Kidney epithelial cell (primary cell): ENCODE data around the gene PLXNB3. TPM values are rescaled to one million over a fixed set of nuclear protein-coding genes. Genes with fewer than 3 reads are reported as not detected.

Experiments used
- DNase-seq: peaks from one replicate; pipeline ENCODE4 v3.0.0-alpha.2; 2010; ENCODE audit warnings: low read depth
- H3K27me3 ChIP-seq: 2 replicates; pipeline ENCODE4 v1.6.0; 2011; ENCODE audit warnings: low read length; ENCODE audit not compliant: control insufficient read depth, insufficient read depth
- H3K36me3 ChIP-seq: 2 replicates; pipeline ENCODE4 v1.5.1; 2011; ENCODE audit warnings: low read length; ENCODE audit not compliant: control insufficient read depth, insufficient read depth
- H3K4me3 ChIP-seq: 2 replicates; pipeline ENCODE4 v1.5.1; 2011; ENCODE audit warnings: low read depth, mild to moderate bottlenecking, control low read depth, low read length
- CTCF ChIP-seq: IDR thresholded peaks from 2 replicates; pipeline ENCODE4 v1.5.1; 2011; ENCODE audit warnings: mild to moderate bottlenecking, moderate library complexity, low read length, control low read depth, inconsistent platforms; ENCODE audit not compliant: insufficient read depth, poor library complexity, severe bottlenecking
- total RNA-seq: library from RNA; depleted of rRNA; stranded (reverse); fragments of >200 nt; gene quantifications from 2 replicates; pipeline ENCODE4 v1.2.3, GENCODE V29; 2015

The PLXNB3 gene
- total RNA-seq, 1 donor from 2014 or later = 3.6 TPM

GRCh38 chrX:153735274-153735673 lies 28.8 kb upstream of the PLXNB3 start:
- TF ChIP-seq CTCF = no peak
- Histone ChIP-seq H3K27me3 (no peaks in the 10 kb centered on the region), H3K4me3 (no peak overlapping the region), H3K36me3 (no peaks in the 10 kb centered on the region)
- no peak for DNase-seq

GRCh38 chrX:153736071-153736820 lies 27.8 kb upstream of the PLXNB3 start:
- no peak for TF ChIP-seq CTCF
- H3K27me3 ChIP-seq = no peaks in the 10 kb centered on the region
- DNase-seq = no peak

GRCh38 chrX:153736871-153737441 lies 27.1 kb upstream of the PLXNB3 start:
- Histone ChIP-seq H3K4me3 (no peak overlapping the region), H3K27me3 (no peaks in the 10 kb centered on the region), H3K36me3 (no peaks in the 10 kb centered on the region)
- no peak for TF ChIP-seq CTCF
- no peak for DNase-seq

More at GRCh38 chrX:153736071-153736820, 27.8 kb upstream of the PLXNB3 start:
- no peak overlapping the region for H3K4me3 ChIP-seq
- no peaks in the 10 kb centered on the region for H3K36me3 ChIP-seq

GRCh38 chrX:153738056-153738605 lies 25.9 kb upstream of the PLXNB3 start:
- H3K4me3 ChIP-seq = no peak overlapping the region
- H3K27me3 ChIP-seq = no peaks in the 10 kb centered on the region
- H3K36me3 ChIP-seq = no peaks in the 10 kb centered on the region
- no peak for DNase-seq
- TF ChIP-seq CTCF = no peak

GRCh38 chrX:153739754-153740486 lies 24.1 kb upstream of the PLXNB3 start:
- no peaks in the 10 kb centered on the region for H3K36me3 ChIP-seq
- H3K4me3 ChIP-seq = no peak overlapping the region
- H3K27me3 ChIP-seq = peaks cover 2% of the 10 kb centered on the region
- TF ChIP-seq CTCF = no peak
- no peak for DNase-seq
